Transverse colon (tissue), 4 donors: ENCODE results near the gene HOXB5. TPM values are rescaled to one million over a fixed set of nuclear protein-coding genes. Genes with fewer than 3 reads are reported as not detected.
A peak's percentile ranks its signal among the peaks of the same experiment; 100 is the strongest.

ENCODE experiments used
- DNase-seq: peaks from one replicate; pipeline ENCODE4 v3.0.0-alpha.2; 2019
- H3K27ac ChIP-seq, 4 donors: fragments of 200-600 bp; sonication (generic); 2 replicates each; pipeline ENCODE4 v1.5.1; 2016 to 2018; ENCODE audit warnings: inconsistent platforms in 4 of 4
- H3K27me3 ChIP-seq: fragments of 200-600 bp; sonication (generic); 2 replicates; pipeline ENCODE4 v1.5.1; 2017; ENCODE audit warnings: inconsistent platforms
- H3K36me3 ChIP-seq, 4 donors: fragments of 200-600 bp; sonication (generic); 2 replicates each; pipeline ENCODE4 v1.5.1; 2017 to 2019; ENCODE audit warnings: inconsistent platforms in 4 of 4
- H3K4me1 ChIP-seq, 4 donors: fragments of 200-600 bp; sonication (generic); 2 replicates each; pipeline ENCODE4 v1.5.1; 2017 to 2020; ENCODE audit warnings: inconsistent platforms in 4 of 4
- H3K4me3 ChIP-seq, 4 donors: fragments of 200-600 bp; sonication (generic); 1 replicate in 1 of 4; 2 replicates in 3 of 4; pipeline versions ENCODE4 v1.5.1 to v1.6.1; 2017 to 2019; ENCODE audit warnings: inconsistent platforms in 4 of 4
- H3K9me3 ChIP-seq, 2 donors: fragments of 200-600 bp; sonication (generic); 2 replicates each; pipeline ENCODE4 v1.5.1; 2017 to 2019; ENCODE audit warnings: inconsistent platforms in 2 of 2
- EP300 ChIP-seq: sonication (generic); formaldehyde crosslinking; IDR thresholded peaks from one replicate; pipeline ENCODE4 v1.6.1; 2017; ENCODE audit warnings: antibody characterized with exemption, low read depth
- POLR2A ChIP-seq: fragments of 450-650 bp; IDR thresholded peaks from one replicate; pipeline ENCODE4 v1.6.1; 2016; ENCODE audit warnings: antibody characterized with exemption, mild to moderate bottlenecking, moderate library complexity
- POLR2AphosphoS5 ChIP-seq, 3 donors: sonication (generic); formaldehyde crosslinking; IDR thresholded peaks; one replicate each; pipeline ENCODE4 v1.6.1; 2016; ENCODE audit warnings: antibody characterized with exemption in 3 of 3
- WGBS, 2 donors: methylation state at CpG; one replicate each; pipeline ENCODE4 v1.1.5; 2018; ENCODE audit warnings: low coverage in 1 of 2; 5-methylcytosine and 5-hydroxymethylcytosine counted together
- in situ Hi-C, 4 donors: fragments of 200-750 bp; cut with MboI; loops; one replicate each; pipeline versions ENCODE4 v1.15.0 to v1.15.1; 2017; ENCODE audit warnings: low sequenced_read_pairs in 3 of 4, low pct_ligation_motif_present in 1 of 4, low pct_unique_long_range_greater_than_20kb in 1 of 4
- intact Hi-C: fragments of 100-400 bp; cut with DNase I; formaldehyde crosslinking; loops from one replicate; pipeline ENCODE4 v1.15.1; 2023; ENCODE audit warnings: low total_unique reads
- total RNA-seq, 4 donors: library from RNA; depleted of rRNA; stranded (reverse); fragments of >200 nt; gene quantifications; one replicate each; pipeline ENCODE4 v1.1.0, GENCODE V29; 2016
- TF ChIP-seq, protein P1 (sequence below), 5 experiments: fragments of 200-600 bp in 3 of 5; fragments of 450-650 bp in 2 of 5; sonication (generic) in 3 of 5; IDR thresholded peaks; 1 replicate in 2 of 5; 2 replicates in 3 of 5; pipeline ENCODE4 v1.5.1; 2016 to 2017; ENCODE audit warnings: antibody characterized with exemption in 5 of 5, inconsistent platforms in 3 of 5, mild to moderate bottlenecking in 2 of 5, moderate library complexity in 1 of 5

Gene HOXB5
- total RNA-seq, 4 donors from 2014 or later, result 10.5 to 35.4 (median 18.7) TPM

DNA sequence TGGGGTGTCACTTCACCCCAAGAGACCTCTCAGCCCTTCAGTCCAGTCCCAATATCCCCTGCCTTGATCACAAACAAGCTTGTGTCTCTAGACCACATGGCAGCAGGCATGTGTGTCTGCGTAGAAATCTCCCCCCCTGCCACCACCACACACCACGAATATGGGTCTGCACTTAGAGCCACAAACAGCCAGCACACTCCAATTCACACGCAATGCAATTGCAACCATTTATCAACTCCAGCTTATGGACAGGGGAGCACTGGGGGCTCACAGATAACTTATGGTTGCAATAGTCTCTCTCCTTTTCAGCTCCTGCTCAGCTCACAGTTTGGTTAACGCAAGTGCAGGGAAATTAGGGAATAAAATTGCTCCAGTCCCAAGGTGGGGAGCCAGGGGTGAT lies 30.0 kb upstream of the HOXB5 start:
- Histone ChIP-seq H3K27ac (peak overlapping the region in 3 of 4 donors; percentile 2 to 90 (median 15)), H3K36me3 (no peaks in the 10 kb centered on the region), H3K27me3 (peaks cover 100% of the 10 kb centered on the region), H3K4me3 (no peak overlapping the region), H3K4me1 (peaks cover 12 to 79% (median 60%) of the 10 kb centered on the region in 4 donors), H3K9me3 (no peaks in the 10 kb centered on the region)
- no peak for DNase-seq
- WGBS, 2 donors, result 27 to 86% methylated on average over 1 to 4 of the region's 4 CpGs
- TF ChIP-seq POLR2AphosphoS5 (IDR thresholded peaks at IDR 0.05) (peak in 1 of 3 donors; percentile 3), POLR2A (no peak)
- in situ Hi-C loops, result no loop called here
- intact Hi-C loops, result no loop called here

DNA sequence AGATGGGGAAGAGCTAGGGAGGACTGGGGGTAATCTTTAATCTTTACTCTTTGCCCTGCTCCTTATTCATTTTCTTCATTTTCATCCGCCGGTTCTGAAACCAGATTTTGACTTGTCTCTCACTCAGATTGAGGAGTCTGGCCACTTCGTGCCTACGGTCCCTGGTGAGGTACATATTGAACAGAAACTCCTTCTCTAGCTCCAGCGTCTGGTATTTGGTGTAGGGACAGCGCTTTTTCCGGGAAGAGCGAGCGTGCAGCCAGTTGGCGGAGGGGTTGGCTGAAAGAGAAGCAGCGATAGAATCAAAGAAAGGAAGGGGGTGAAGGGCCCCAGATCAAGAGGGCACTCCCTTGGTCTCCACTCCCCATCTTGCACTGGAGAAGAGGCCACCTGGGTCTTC lies 29.3 kb upstream of the HOXB5 start:
- Histone ChIP-seq H3K27ac (peak overlapping the region in 2 of 4 donors; percentile 2 to 8), H3K4me1 (peaks cover 12 to 78% (median 62%) of the 10 kb centered on the region in 4 donors), H3K36me3 (no peaks in the 10 kb centered on the region), H3K9me3 (no peaks in the 10 kb centered on the region), H3K4me3 (no peak overlapping the region), H3K27me3 (peaks cover 100% of the 10 kb centered on the region)
- WGBS, 2 donors, result 55 to 66% methylated on average over 10 to 11 of the region's 11 CpGs
- no peak for DNase-seq
- intact Hi-C loops, result no loop called here
- TF ChIP-seq POLR2AphosphoS5 (IDR thresholded peaks at IDR 0.05), result no peak
- peak; percentile 8 for TF ChIP-seq POLR2A
- in situ Hi-C loops, result no loop called here

GRCh38 chr17:48621410-48622392 lies 28.1 kb upstream of the HOXB5 start:
- 38 to 50% methylated on average over 6 to 39 of the region's 41 CpGs for WGBS, 2 donors
- H3K36me3 ChIP-seq, result no peaks in the 10 kb centered on the region
- peak overlapping the region in 3 of 4 donors; percentile 3 to 79 (median 74) for H3K27ac ChIP-seq
- peaks cover 100% of the 10 kb centered on the region for H3K27me3 ChIP-seq
- in situ Hi-C loops (no loop called here), intact Hi-C loops (no loop called here)
- DNase-seq, result no peak
- peaks cover 12 to 71% (median 56%) of the 10 kb centered on the region in 4 donors for H3K4me1 ChIP-seq
- no peaks in the 10 kb centered on the region for H3K9me3 ChIP-seq
- peak overlapping the region in 1 of 4 donors; percentile 13 for H3K4me3 ChIP-seq
- peak in 1 of 3 donors; percentile 9 for TF ChIP-seq POLR2AphosphoS5 (IDR thresholded peaks at IDR 0.05)
- no peak for TF ChIP-seq EP300

- 31 to 48% methylated on average over 3 to 6 of the region's 6 CpGs for WGBS, 2 donors
- intact Hi-C loops, result no loop called here
- no peak for DNase-seq
- Histone ChIP-seq H3K4me1 (peaks cover 4 to 69% (median 49%) of the 10 kb centered on the region in 4 donors), H3K27me3 (peaks cover 100% of the 10 kb centered on the region), H3K27ac (peak overlapping the region in 3 of 4 donors; percentile 74 to 79 (median 77)), H3K9me3 (no peaks in the 10 kb centered on the region), H3K4me3 (peak overlapping the region in 1 of 4 donors; percentile 14), H3K36me3 (no peaks in the 10 kb centered on the region)
- TF ChIP-seq EP300, result no peak
- TF ChIP-seq POLR2AphosphoS5 (IDR thresholded peaks at IDR 0.05), result no peak
- no peak for TF ChIP-seq POLR2A
- TF ChIP-seq, protein P1, sequence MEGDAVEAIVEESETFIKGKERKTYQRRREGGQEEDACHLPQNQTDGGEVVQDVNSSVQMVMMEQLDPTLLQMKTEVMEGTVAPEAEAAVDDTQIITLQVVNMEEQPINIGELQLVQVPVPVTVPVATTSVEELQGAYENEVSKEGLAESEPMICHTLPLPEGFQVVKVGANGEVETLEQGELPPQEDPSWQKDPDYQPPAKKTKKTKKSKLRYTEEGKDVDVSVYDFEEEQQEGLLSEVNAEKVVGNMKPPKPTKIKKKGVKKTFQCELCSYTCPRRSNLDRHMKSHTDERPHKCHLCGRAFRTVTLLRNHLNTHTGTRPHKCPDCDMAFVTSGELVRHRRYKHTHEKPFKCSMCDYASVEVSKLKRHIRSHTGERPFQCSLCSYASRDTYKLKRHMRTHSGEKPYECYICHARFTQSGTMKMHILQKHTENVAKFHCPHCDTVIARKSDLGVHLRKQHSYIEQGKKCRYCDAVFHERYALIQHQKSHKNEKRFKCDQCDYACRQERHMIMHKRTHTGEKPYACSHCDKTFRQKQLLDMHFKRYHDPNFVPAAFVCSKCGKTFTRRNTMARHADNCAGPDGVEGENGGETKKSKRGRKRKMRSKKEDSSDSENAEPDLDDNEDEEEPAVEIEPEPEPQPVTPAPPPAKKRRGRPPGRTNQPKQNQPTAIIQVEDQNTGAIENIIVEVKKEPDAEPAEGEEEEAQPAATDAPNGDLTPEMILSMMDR (IDR thresholded peaks at IDR 0.05), result no peak
- in situ Hi-C loops, result no loop called here
These were observed 27.0 kb upstream of the HOXB5 start for GRCh38 chr17:48620461-48621139.

DNA sequence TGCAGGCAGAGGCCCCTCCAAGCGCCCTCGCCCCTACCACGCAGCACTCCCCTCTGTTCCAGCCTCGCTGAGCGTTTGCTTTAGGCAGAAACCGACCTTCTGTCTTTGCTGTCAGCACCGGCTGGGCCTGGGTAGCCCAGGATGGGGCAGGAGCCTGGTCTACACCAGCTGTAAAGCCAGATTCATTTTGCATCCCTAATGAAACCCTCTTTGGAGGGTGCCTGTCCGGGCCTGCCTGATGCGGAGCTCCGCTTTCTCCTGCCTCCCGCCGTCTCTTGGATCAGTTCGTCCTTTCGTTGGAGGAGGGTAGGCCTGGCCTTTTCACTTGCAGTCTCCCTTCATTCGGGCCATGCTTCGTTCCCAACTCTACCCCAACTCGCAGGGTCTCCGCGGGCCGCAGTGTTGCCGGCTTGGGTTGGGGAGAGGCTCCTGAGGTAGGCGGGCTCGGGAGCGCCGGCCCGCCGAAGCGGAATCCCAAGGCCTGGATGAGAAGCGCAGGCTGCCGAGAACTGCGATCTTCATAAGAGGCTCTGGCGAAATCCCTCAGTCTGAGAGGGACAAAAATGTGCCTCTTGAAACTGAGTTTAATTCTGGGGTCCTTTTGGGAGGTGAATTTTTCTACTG lies 26.4 kb upstream of the HOXB5 start:
- H3K4me3 ChIP-seq, result peak overlapping the region in 1 of 4 donors; percentile 14
- no peaks in the 10 kb centered on the region for H3K36me3 ChIP-seq
- no peak for DNase-seq
- intact Hi-C loops, result loop anchor here (5.0 kb wide), 1 partner anchor 283 kb away; no protein-coding TSS in a partner anchor
- 47% methylated on average over 28 of the region's 32 CpGs; no CpG with 5 or more reads in 1 of the 2 donors for WGBS, 2 donors
- H3K27ac ChIP-seq, result peak overlapping the region; percentile 74 to 82 (median 78)
- in situ Hi-C loops, result no loop called here
- H3K9me3 ChIP-seq, result no peaks in the 10 kb centered on the region
- H3K4me1 ChIP-seq, result peaks cover 3 to 68% (median 42%) of the 10 kb centered on the region in 4 donors
- H3K27me3 ChIP-seq, result peaks cover 100% of the 10 kb centered on the region
- TF ChIP-seq POLR2A (peak; percentile 27), EP300 (no peak), POLR2AphosphoS5 (IDR thresholded peaks at IDR 0.05) (no peak)
